ENCODE measurements around the gene VSNL1. TPM values are rescaled to one million over a fixed set of nuclear protein-coding genes. Genes with fewer than 3 reads are reported as not detected.

VSNL1 gene
- total RNA-seq, 1 experiment from 2014 or later, result not detected

- intact Hi-C loops (cut with micrococcal nuclease; ENCODE audit: unreplicated experiment), result no loop called here
- DNase-seq, result no peak
- BruUV-seq (replicated peaks), result no TSS peak
- Mint-ChIP-seq H3K9me3 (ENCODE audit: low read depth, unreplicated experiment) (no peaks in the 10 kb centered on the region), H3K4me1 (ENCODE audit: low read depth, unreplicated experiment) (no peaks in the 10 kb centered on the region), H3K27ac (ENCODE audit: unreplicated experiment) (no peak overlapping the region), H3K36me3 (ENCODE audit: insufficient read depth, unreplicated experiment) (no peaks in the 10 kb centered on the region), H3K4me3 (ENCODE audit: low read depth, unreplicated experiment) (no peak overlapping the region), H3K27me3 (ENCODE audit: unreplicated experiment) (no peaks in the 10 kb centered on the region)
- TF ChIP-seq CTCF (IDR thresholded peaks at IDR 0.05; ENCODE audit: unreplicated experiment), result no peak
- CTCF ChIA-PET, result no interaction called here
These were observed 117.9 kb downstream of the VSNL1 start for GRCh38 chr2:17658251-17658843.

GRCh38 chr2:17660219-17660618, 119.7 kb downstream of the VSNL1 start:
- no peak for TF ChIP-seq CTCF (IDR thresholded peaks at IDR 0.05; ENCODE audit: unreplicated experiment)
- H3K4me1 Mint-ChIP-seq (ENCODE audit: low read depth, unreplicated experiment), result no peaks in the 10 kb centered on the region
- intact Hi-C loops (cut with micrococcal nuclease; ENCODE audit: unreplicated experiment), result no loop called here
- no peaks in the 10 kb centered on the region for H3K9me3 Mint-ChIP-seq (ENCODE audit: low read depth, unreplicated experiment)
- CTCF ChIA-PET, result no interaction called here
- no peaks in the 10 kb centered on the region for H3K27me3 Mint-ChIP-seq (ENCODE audit: unreplicated experiment)
- no TSS peak for BruUV-seq (replicated peaks)
- H3K36me3 Mint-ChIP-seq (ENCODE audit: insufficient read depth, unreplicated experiment), result no peaks in the 10 kb centered on the region
- H3K27ac Mint-ChIP-seq (ENCODE audit: unreplicated experiment), result no peak overlapping the region
- no peak for DNase-seq
- H3K4me3 Mint-ChIP-seq (ENCODE audit: low read depth, unreplicated experiment), result no peak overlapping the region

- H3K36me3 Mint-ChIP-seq (ENCODE audit: insufficient read depth, unreplicated experiment), result no peaks in the 10 kb centered on the region
- BruUV-seq (replicated peaks), result no TSS peak
- H3K27ac Mint-ChIP-seq (ENCODE audit: unreplicated experiment), result no peak overlapping the region
- TF ChIP-seq CTCF (IDR thresholded peaks at IDR 0.05; ENCODE audit: unreplicated experiment), result no peak
- H3K4me3 Mint-ChIP-seq (ENCODE audit: low read depth, unreplicated experiment), result no peak overlapping the region
- intact Hi-C loops (cut with micrococcal nuclease; ENCODE audit: unreplicated experiment), result no loop called here
- no peaks in the 10 kb centered on the region for H3K4me1 Mint-ChIP-seq (ENCODE audit: low read depth, unreplicated experiment)
- H3K27me3 Mint-ChIP-seq (ENCODE audit: unreplicated experiment), result no peaks in the 10 kb centered on the region
- no peak for DNase-seq
- CTCF ChIA-PET, result interaction anchor here (0.6 kb wide), 1 partner anchor 652 kb away, joined by 5 read pairs; no protein-coding TSS in a partner anchor
- H3K9me3 Mint-ChIP-seq (ENCODE audit: low read depth, unreplicated experiment), result no peaks in the 10 kb centered on the region
These were observed 121.0 kb downstream of the VSNL1 start for GRCh38 chr2:17661460-17661859.

GRCh38 chr2:17662723-17663122, 122.2 kb downstream of the VSNL1 start:
- intact Hi-C loops (cut with micrococcal nuclease; ENCODE audit: unreplicated experiment), result no loop called here
- CTCF ChIA-PET, result no interaction called here

More at GRCh38 chr2:17662723-17663122, 122.2 kb downstream of the VSNL1 start:
- no peaks in the 10 kb centered on the region for H3K4me1 Mint-ChIP-seq (ENCODE audit: low read depth, unreplicated experiment)
- no peaks in the 10 kb centered on the region for H3K9me3 Mint-ChIP-seq (ENCODE audit: low read depth, unreplicated experiment)
- TF ChIP-seq CTCF (IDR thresholded peaks at IDR 0.05; ENCODE audit: unreplicated experiment), result no peak
- BruUV-seq (replicated peaks), result no TSS peak
- no peaks in the 10 kb centered on the region for H3K27me3 Mint-ChIP-seq (ENCODE audit: unreplicated experiment)
- no peak overlapping the region for H3K27ac Mint-ChIP-seq (ENCODE audit: unreplicated experiment)
- no peak overlapping the region for H3K4me3 Mint-ChIP-seq (ENCODE audit: low read depth, unreplicated experiment)
- H3K36me3 Mint-ChIP-seq (ENCODE audit: insufficient read depth, unreplicated experiment), result no peaks in the 10 kb centered on the region
- no peak for DNase-seq

Measured in Calu3 (cell line).